Common myeloid progenitor, CD34-positive (primary cell): ENCODE measurements around the gene ROBO1.

Experiments
- CTCF ChIA-PET: fragments of 350-600 bp; sonication (Branson Sonifier 250); formaldehyde crosslinking; loops from one replicate; lab custom pipeline; 2021; ENCODE audit warnings: antibody characterized with exemption; lab: Charles Lee
- POLR2A ChIA-PET: fragments of 350-600 bp; sonication (Branson Sonifier 250); formaldehyde crosslinking; loops from one replicate; lab custom pipeline; 2021; ENCODE audit warnings: antibody characterized with exemption; lab: Charles Lee
- DNase-seq, 3 donors: peaks; one replicate each; pipeline versions ENCODE4 v3.0.0 to v3.0.0-alpha.2; 2013
- H3K27ac ChIP-seq, 2 experiments: 1 replicate in 1 of 2; 2 replicates in 1 of 2; pipeline ENCODE4 v1.7.0; 2013; ENCODE audit warnings: inconsistent platforms in 2 of 2, low read length in 2 of 2, mild to moderate bottlenecking in 2 of 2, low read depth in 1 of 2, moderate library complexity in 1 of 2; ENCODE audit not compliant: severe bottlenecking in 2 of 2, insufficient read depth in 1 of 2, poor library complexity in 1 of 2
- H3K27me3 ChIP-seq, 5 experiments: replicated peaks in 2 of 5; 1 replicate in 3 of 5; 2 replicates in 2 of 5; pipeline versions ENCODE4 v1.6.1 to v1.7.0; 2013; ENCODE audit warnings: low read length in 4 of 5, mild to moderate bottlenecking in 2 of 5, moderate library complexity in 2 of 5, inconsistent platforms in 1 of 5; ENCODE audit not compliant: insufficient read depth in 5 of 5, control insufficient read depth in 4 of 5
- H3K36me3 ChIP-seq, 4 experiments: 1 replicate in 2 of 4; 2 replicates in 2 of 4; pipeline versions ENCODE4 v1.6.1 to v1.7.0; 2013; ENCODE audit warnings: low read length in 3 of 4, control low read depth in 1 of 4, mild to moderate bottlenecking in 1 of 4; ENCODE audit not compliant: control insufficient read depth in 4 of 4, insufficient read depth in 4 of 4
- H3K4me1 ChIP-seq, 4 experiments: 1 replicate in 3 of 4; 2 replicates in 1 of 4; pipeline versions ENCODE4 v1.6.1 to v1.7.1; 2013; ENCODE audit warnings: low read length in 3 of 4, mild to moderate bottlenecking in 3 of 4, control low read depth in 1 of 4, inconsistent platforms in 1 of 4, moderate library complexity in 1 of 4; ENCODE audit not compliant: control insufficient read depth in 4 of 4, insufficient read depth in 4 of 4; ENCODE audit errors: control extremely low read depth in 1 of 4
- H3K4me3 ChIP-seq, 7 experiments: 1 replicate in 4 of 7; 2 replicates in 3 of 7; pipeline versions ENCODE4 v1.5.1 to v1.7.0; 2013; ENCODE audit warnings: mild to moderate bottlenecking in 7 of 7, low read length in 6 of 7, moderate library complexity in 6 of 7, inconsistent platforms in 2 of 7, low read depth in 2 of 7, control low read depth in 1 of 7; ENCODE audit not compliant: insufficient read depth in 4 of 7, control insufficient read depth in 1 of 7; ENCODE audit errors: extremely low read depth in 1 of 7
- H3K9me3 ChIP-seq, 5 experiments: 1 replicate in 4 of 5; 2 replicates in 1 of 5; pipeline versions ENCODE4 v1.6.1 to v1.7.1; 2013; ENCODE audit warnings: low read length in 4 of 5, mild to moderate bottlenecking in 2 of 5, inconsistent platforms in 1 of 5, low read depth in 1 of 5, moderate library complexity in 1 of 5; ENCODE audit not compliant: control insufficient read depth in 4 of 5, insufficient read depth in 2 of 5; ENCODE audit errors: control extremely low read depth in 1 of 5
- WGBS: methylation state at CpG from one replicate; pipeline ENCODE4 v1.1.5; 2013; ENCODE audit not compliant: insufficient coverage; 5-methylcytosine and 5-hydroxymethylcytosine counted together

Gene ROBO1

GRCh38 chr3:79249701-79250100 is 518.1 kb downstream of the ROBO1 start:
- Histone ChIP-seq H3K4me3 (no peak overlapping the region), H3K27ac (no peak overlapping the region), H3K9me3 (no peaks in the 10 kb centered on the region), H3K36me3 (no peaks in the 10 kb centered on the region), H3K27me3 (no peaks in the 10 kb centered on the region), H3K4me1 (no peaks in the 10 kb centered on the region)
- no peak for DNase-seq
- CTCF ChIA-PET: no interaction called here
- WGBS: 94% methylated on average over 3 of the region's 4 CpGs
- POLR2A ChIA-PET: no interaction called here

GRCh38 chr3:79247725-79248043 is 520.1 kb downstream of the ROBO1 start:
- no peak overlapping the region for H3K27ac ChIP-seq
- ChIA-PET POLR2A (no interaction called here), CTCF (no interaction called here)
- no peaks in the 10 kb centered on the region for H3K4me1 ChIP-seq
- no peak for DNase-seq
- H3K27me3 ChIP-seq: no peaks in the 10 kb centered on the region
- no peaks in the 10 kb centered on the region for H3K9me3 ChIP-seq
- H3K36me3 ChIP-seq: no peaks in the 10 kb centered on the region
- H3K4me3 ChIP-seq: no peak overlapping the region
- WGBS: no CpG with 5 or more reads among the region's 1 CpG

GRCh38 chr3:79246875-79247724 is 520.7 kb downstream of the ROBO1 start:
- no peaks in the 10 kb centered on the region for H3K27me3 ChIP-seq
- CTCF ChIA-PET: no interaction called here
- no peak overlapping the region for H3K27ac ChIP-seq
- H3K4me1 ChIP-seq: no peaks in the 10 kb centered on the region
- H3K4me3 ChIP-seq: no peak overlapping the region
- H3K9me3 ChIP-seq: peaks cover 0 to 1% (median 0%) of the 10 kb centered on the region in 5 experiments
- WGBS: 94% methylated on average over 3 of the region's 8 CpGs
- POLR2A ChIA-PET: no interaction called here
- no peaks in the 10 kb centered on the region for H3K36me3 ChIP-seq
- DNase-seq: no peak

- no peaks in the 10 kb centered on the region for H3K27me3 ChIP-seq
- H3K4me1 ChIP-seq: no peaks in the 10 kb centered on the region
- no CpG with 5 or more reads among the region's 1 CpG for WGBS
- no peak overlapping the region for H3K4me3 ChIP-seq
- no peak overlapping the region for H3K27ac ChIP-seq
- no peak for DNase-seq
- H3K9me3 ChIP-seq: peaks cover 0 to 1% (median 0%) of the 10 kb centered on the region in 5 experiments
- no peaks in the 10 kb centered on the region for H3K36me3 ChIP-seq
- CTCF ChIA-PET: no interaction called here
- POLR2A ChIA-PET: no interaction called here
Measured at GRCh38 chr3:79245284-79246138, 522.3 kb downstream of the ROBO1 start.

GRCh38 chr3:79236496-79236895 is 531.3 kb downstream of the ROBO1 start:
- Histone ChIP-seq H3K36me3 (no peaks in the 10 kb centered on the region), H3K4me1 (no peaks in the 10 kb centered on the region), H3K27me3 (no peaks in the 10 kb centered on the region), H3K4me3 (no peak overlapping the region), H3K9me3 (no peaks in the 10 kb centered on the region), H3K27ac (no peak overlapping the region)
- ChIA-PET CTCF (no interaction called here), POLR2A (no interaction called here)
- no peak for DNase-seq
- no CpG with 5 or more reads among the region's 1 CpG for WGBS

- Histone ChIP-seq H3K27me3 (no peaks in the 10 kb centered on the region), H3K9me3 (no peaks in the 10 kb centered on the region), H3K27ac (no peak overlapping the region), H3K4me1 (no peaks in the 10 kb centered on the region), H3K36me3 (no peaks in the 10 kb centered on the region), H3K4me3 (no peak overlapping the region)
- WGBS: 92% methylated on average over 2 of the region's 7 CpGs
- no peak for DNase-seq
- ChIA-PET CTCF (no interaction called here), POLR2A (no interaction called here)
Measured at GRCh38 chr3:79233431-79234060, 534.3 kb downstream of the ROBO1 start.

GRCh38 chr3:79230266-79230665 is 537.5 kb downstream of the ROBO1 start:
- H3K27me3 ChIP-seq: no peaks in the 10 kb centered on the region
- WGBS: 100% methylated on average over 1 of the region's 1 CpG
- H3K4me1 ChIP-seq: no peaks in the 10 kb centered on the region
- H3K36me3 ChIP-seq: no peaks in the 10 kb centered on the region
- no peak overlapping the region for H3K4me3 ChIP-seq
- H3K9me3 ChIP-seq: no peaks in the 10 kb centered on the region
- ChIA-PET POLR2A (no interaction called here), CTCF (no interaction called here)
- DNase-seq: no peak
- H3K27ac ChIP-seq: no peak overlapping the region
